HEK293T (cell line): ENCODE measurements around the gene PRKAR1B.

Experiments used
- CTCF ChIA-PET: fragments of 350-600 bp; formaldehyde crosslinking; extraction: SDS; loops from one replicate; lab custom pipeline; 2021; ENCODE audit warnings: antibody characterized with exemption, inconsistent platforms; lab: Yijun Ruan, JAX
- POLR2A ChIA-PET: fragments of 350-600 bp; formaldehyde crosslinking; extraction: SDS; loops from one replicate; lab custom pipeline; 2020; ENCODE audit warnings: antibody characterized with exemption, inconsistent platforms; lab: Yijun Ruan, JAX
- DNase-seq: peaks from one replicate; pipeline ENCODE4 v3.0.0; 2012; ENCODE audit warnings: mixed read lengths; ENCODE audit errors: extremely low spot score
- ARNT ChIP-seq: fragments of 450-650 bp; IDR thresholded peaks from 2 replicates; pipeline ENCODE4 v1.6.1; 2017; ENCODE audit warnings: mild to moderate bottlenecking
- BHLHE40 ChIP-seq: fragments of 450-650 bp; IDR thresholded peaks from 2 replicates; pipeline ENCODE4 v1.6.1; 2016; ENCODE audit warnings: mild to moderate bottlenecking, moderate library complexity, borderline replicate concordance
- CTBP1 ChIP-seq: fragments of 450-650 bp; IDR thresholded peaks from 2 replicates; pipeline ENCODE4 v1.6.1; 2016; ENCODE audit warnings: borderline replicate concordance
- ELF4 ChIP-seq: fragments of 450-650 bp; IDR thresholded peaks from 2 replicates; pipeline ENCODE4 v1.6.1; 2017; ENCODE audit warnings: antibody characterized with exemption
- FOXA1 ChIP-seq: fragments of 450-650 bp; IDR thresholded peaks from 2 replicates; pipeline ENCODE4 v1.6.1; 2016; ENCODE audit warnings: mild to moderate bottlenecking
- FOXK2 ChIP-seq: fragments of 450-650 bp; IDR thresholded peaks from 2 replicates; pipeline ENCODE4 v1.6.1; 2016; ENCODE audit warnings: mild to moderate bottlenecking
- FOXM1 ChIP-seq: fragments of 450-650 bp; IDR thresholded peaks from 2 replicates; pipeline ENCODE4 v1.6.1; 2017; ENCODE audit warnings: mild to moderate bottlenecking, borderline replicate concordance
- HDGF ChIP-seq: fragments of 450-650 bp; IDR thresholded peaks from 2 replicates; pipeline ENCODE4 v1.6.1; 2017; ENCODE audit warnings: antibody characterized with exemption, borderline replicate concordance
- L3MBTL2 ChIP-seq: fragments of 450-650 bp; conservative IDR thresholded peaks from 2 replicates; pipeline ENCODE4 v1.6.1; 2016; ENCODE audit warnings: mild to moderate bottlenecking
- LEF1 ChIP-seq: fragments of 450-650 bp; IDR thresholded peaks from 2 replicates; pipeline ENCODE4 v1.6.1; 2017; ENCODE audit warnings: mild to moderate bottlenecking, borderline replicate concordance
- NFRKB ChIP-seq: fragments of 450-650 bp; IDR thresholded peaks from 2 replicates; pipeline ENCODE4 v1.6.1; 2016; ENCODE audit warnings: mild to moderate bottlenecking, moderate library complexity
- PKNOX1 ChIP-seq: fragments of 450-650 bp; IDR thresholded peaks from 2 replicates; pipeline ENCODE4 v1.6.1; 2016
- SP1 ChIP-seq: fragments of 450-650 bp; IDR thresholded peaks from 2 replicates; pipeline ENCODE4 v1.6.1; 2017
- SUZ12 ChIP-seq: fragments of 450-650 bp; IDR thresholded peaks from 2 replicates; pipeline ENCODE4 v1.6.1; 2016; ENCODE audit warnings: mild to moderate bottlenecking
- TARDBP ChIP-seq: fragments of 450-650 bp; IDR thresholded peaks from 2 replicates; pipeline ENCODE4 v1.6.1; 2016
- ZNF384 ChIP-seq: fragments of 450-650 bp; IDR thresholded peaks from 2 replicates; pipeline ENCODE4 v1.6.1; 2016

The PRKAR1B gene

GRCh38 chr7:514242-514641, 212.8 kb downstream of the PRKAR1B start:
- CTCF ChIA-PET = no interaction called here
- POLR2A ChIA-PET = no interaction called here

GRCh38 chr7:513521-514166, 213.4 kb downstream of the PRKAR1B start:
- no peak for DNase-seq
- CTCF ChIA-PET = no interaction called here
- POLR2A ChIA-PET = no interaction called here
- TF ChIP-seq FOXK2 = no peak
- no peak for TF ChIP-seq SUZ12
- TF ChIP-seq NFRKB = no peak
- TF ChIP-seq L3MBTL2 = no peak
- no peak for TF ChIP-seq SP1
- TF ChIP-seq ELF4 = no peak
- no peak for TF ChIP-seq TARDBP
- TF ChIP-seq CTBP1 = no peak

More at GRCh38 chr7:514242-514641, 212.8 kb downstream of the PRKAR1B start:
- TF ChIP-seq NFRKB = no peak
- TF ChIP-seq FOXM1 = no peak
- no peak for TF ChIP-seq L3MBTL2
- TF ChIP-seq FOXA1 = no peak
- no peak for TF ChIP-seq BHLHE40
- no peak for TF ChIP-seq ELF4
- no peak for TF ChIP-seq ZNF384
- TF ChIP-seq SUZ12 = no peak
- no peak for TF ChIP-seq SP1
- TF ChIP-seq ARNT = no peak
- TF ChIP-seq PKNOX1 = no peak
- TF ChIP-seq FOXK2 = no peak
- DNase-seq = no peak

GRCh38 chr7:512541-513311, 214.4 kb downstream of the PRKAR1B start:
- DNase-seq = no peak
- no peak for TF ChIP-seq FOXM1
- CTCF ChIA-PET = no interaction called here
- POLR2A ChIA-PET = no interaction called here

- ChIA-PET CTCF (no interaction called here), POLR2A (no interaction called here)
- no peak for DNase-seq
- TF ChIP-seq FOXM1 = no peak
- TF ChIP-seq ZNF384 = no peak
These were observed 215.0 kb downstream of the PRKAR1B start for GRCh38 chr7:512146-512510.

GRCh38 chr7:511476-512145, 215.5 kb downstream of the PRKAR1B start:
- CTCF ChIA-PET = no interaction called here
- no peak for DNase-seq
- no peak for TF ChIP-seq FOXK2
- TF ChIP-seq CTBP1 = no peak
- TF ChIP-seq FOXA1 = no peak
- no peak for TF ChIP-seq PKNOX1
- no peak for TF ChIP-seq NFRKB
- no peak for TF ChIP-seq BHLHE40
- TF ChIP-seq TARDBP = no peak
- no peak for TF ChIP-seq L3MBTL2
- TF ChIP-seq ELF4 = no peak
- POLR2A ChIA-PET = no interaction called here

GRCh38 chr7:510782-511281, 216.2 kb downstream of the PRKAR1B start:
- TF ChIP-seq SUZ12 (no peak), PKNOX1 (no peak), FOXK2 (no peak), TARDBP (no peak), CTBP1 (no peak), ZNF384 (no peak), BHLHE40 (no peak), FOXA1 (no peak), ELF4 (no peak), HDGF (no peak), SP1 (no peak), ARNT (no peak), NFRKB (no peak)
- no peak for DNase-seq
- ChIA-PET POLR2A (no interaction called here), CTCF (no interaction called here)

- ChIA-PET CTCF (no interaction called here), POLR2A (no interaction called here)
- no peak for TF ChIP-seq SP1
- no peak for TF ChIP-seq CTBP1
- TF ChIP-seq LEF1 = no peak
- no peak for TF ChIP-seq BHLHE40
- TF ChIP-seq FOXM1 = no peak
- TF ChIP-seq FOXK2 = no peak
- TF ChIP-seq ELF4 = no peak
- TF ChIP-seq SUZ12 = no peak
- no peak for TF ChIP-seq ZNF384
- TF ChIP-seq TARDBP = no peak
- TF ChIP-seq NFRKB = no peak
These were observed 217.0 kb downstream of the PRKAR1B start for GRCh38 chr7:510131-510481.

More at GRCh38 chr7:510131-510481, 217.0 kb downstream of the PRKAR1B start:
- DNase-seq = no peak
